Hepatocyte (in vitro differentiated cells): Measurements from ENCODE around the gene SPOCK3. TPM values are rescaled to one million over a fixed set of nuclear protein-coding genes. Genes with fewer than 3 reads are reported as not detected.

ENCODE experiments used
- DNase-seq: peaks from one replicate; pipeline ENCODE4 v3.0.0-alpha.2; 2016; ENCODE audit warnings: low spot score
- H2AFZ ChIP-seq: fragments of 200-600 bp; sonication (generic); 2 replicates; pipeline ENCODE4 v1.6.0; 2016; ENCODE audit warnings: antibody characterized with exemption, mild to moderate bottlenecking
- H3K27ac ChIP-seq: fragments of 200-600 bp; sonication (generic); 2 replicates; pipeline ENCODE4 v1.5.1; 2016; ENCODE audit warnings: mild to moderate bottlenecking
- H3K27me3 ChIP-seq: fragments of 200-600 bp; sonication (generic); 2 replicates; pipeline ENCODE4 v1.6.1; 2016
- H3K36me3 ChIP-seq: fragments of 200-600 bp; sonication (generic); replicated peaks from 2 replicates; pipeline ENCODE4 v1.5.1; 2016; ENCODE audit warnings: low read depth; ENCODE audit not compliant: insufficient read depth
- H3K4me1 ChIP-seq: fragments of 200-600 bp; sonication (generic); 2 replicates; pipeline ENCODE4 v1.5.1; 2016; ENCODE audit warnings: mild to moderate bottlenecking, moderate library complexity; ENCODE audit not compliant: insufficient read depth
- H3K4me2 ChIP-seq: fragments of 200-600 bp; sonication (generic); 2 replicates; pipeline ENCODE4 v1.6.0; 2016
- H3K4me3 ChIP-seq: fragments of 200-600 bp; sonication (generic); 2 replicates; pipeline ENCODE4 v1.5.1; 2016; ENCODE audit warnings: mild to moderate bottlenecking
- H3K79me2 ChIP-seq: fragments of 200-600 bp; sonication (generic); 2 replicates; pipeline ENCODE4 v1.6.0; 2017; ENCODE audit warnings: mild to moderate bottlenecking
- H3K9me2 ChIP-seq: fragments of 200-600 bp; sonication (generic); replicated peaks from 2 replicates; pipeline ENCODE4 v1.6.0; 2017; ENCODE audit warnings: mild to moderate bottlenecking; ENCODE audit not compliant: insufficient read depth
- H3K9me3 ChIP-seq: fragments of 200-600 bp; sonication (generic); 2 replicates; pipeline ENCODE4 v1.5.1; 2016; ENCODE audit warnings: low read depth, mild to moderate bottlenecking
- H4K20me1 ChIP-seq: fragments of 200-600 bp; sonication (generic); 2 replicates; pipeline ENCODE4 v1.6.0; 2016; ENCODE audit warnings: mild to moderate bottlenecking; ENCODE audit not compliant: insufficient read depth, poor library complexity, severe bottlenecking
- EZH2 ChIP-seq: fragments of 200-600 bp; sonication (generic); IDR thresholded peaks from 2 replicates; pipeline ENCODE4 v1.6.1; 2016; ENCODE audit warnings: antibody characterized with exemption, mild to moderate bottlenecking, borderline replicate concordance
- EZH2phosphoT487 ChIP-seq: fragments of 200-600 bp; sonication (generic); IDR thresholded peaks from one replicate; pipeline ENCODE4 v1.6.1; 2018; ENCODE audit warnings: antibody characterized with exemption, mild to moderate bottlenecking, low read depth, moderate library complexity; ENCODE audit not compliant: unreplicated experiment, severe bottlenecking
- WGBS: methylation state at CpG from one replicate; pipeline ENCODE4 v1.1.6; 2016; ENCODE audit warnings: low lambda C conversion rate; ENCODE audit errors: missing lambda C conversion rate; 5-methylcytosine and 5-hydroxymethylcytosine counted together
- polyA plus RNA-seq: library from polyadenylated mRNA; unstranded; fragments of >200 nt; fragmentation: Nextera tagmentation; extraction: Ambion mirVana; gene quantifications from 2 replicates; pipeline ENCODE4 v1.2.1, GENCODE V29; 2016
- total RNA-seq: library from RNA; depleted of rRNA; stranded (reverse); fragments of >200 nt; gene quantifications from 2 replicates; pipeline ENCODE4 v1.2.3, GENCODE V29; 2014
- TF ChIP-seq, protein P1 (sequence below): fragments of 200-600 bp; sonication (generic); IDR thresholded peaks from 2 replicates; pipeline ENCODE4 v1.5.1; 2016; ENCODE audit warnings: antibody characterized with exemption, mild to moderate bottlenecking; ENCODE audit not compliant: poor library complexity

Gene SPOCK3
- total and polyA plus RNA-seq, 2 experiments from 2014 or later, result 3.0 to 3.4 TPM

DNA sequence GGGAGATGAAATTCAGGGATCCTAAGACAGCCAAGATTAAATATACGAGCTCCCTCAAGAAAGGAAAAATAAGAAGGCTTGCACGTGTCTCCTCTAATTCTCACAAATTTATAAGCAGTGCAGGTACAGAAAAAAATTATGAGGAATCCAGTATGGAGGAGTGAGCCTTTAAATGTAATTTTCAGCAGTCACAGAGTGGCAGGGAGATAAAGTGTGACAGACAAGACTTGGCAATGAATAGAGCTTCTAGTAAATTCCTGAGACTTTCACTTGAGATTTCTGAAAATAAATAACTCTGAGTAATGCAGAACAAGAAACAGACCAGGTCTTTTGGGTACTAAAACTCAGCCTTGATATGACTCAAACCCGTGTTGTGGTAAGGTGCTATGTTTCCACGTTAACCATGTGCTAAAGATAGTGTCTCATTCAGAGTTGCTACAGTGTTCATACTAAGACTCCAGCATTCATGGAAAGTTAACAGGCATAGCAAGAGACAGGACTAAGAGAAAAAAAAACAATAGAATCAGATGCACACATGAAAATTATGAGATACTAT lies 119.8 kb downstream of the SPOCK3 start:
- Histone ChIP-seq H3K9me2 (no peaks in the 10 kb centered on the region), H3K36me3 (no peaks in the 10 kb centered on the region), H3K27ac (no peak overlapping the region), H3K4me2 (no peak overlapping the region), H3K4me1 (no peaks in the 10 kb centered on the region), H3K79me2 (no peaks in the 10 kb centered on the region), H2AFZ (no peak overlapping the region), H3K4me3 (no peak overlapping the region), H3K9me3 (no peaks in the 10 kb centered on the region), H3K27me3 (no peaks in the 10 kb centered on the region), H4K20me1 (no peaks in the 10 kb centered on the region)
- no peak for DNase-seq
- 57% methylated on average over 4 of the region's 4 CpGs for WGBS
- TF ChIP-seq EZH2 (no peak), EZH2phosphoT487 (no peak)
- TF ChIP-seq, protein P1, sequence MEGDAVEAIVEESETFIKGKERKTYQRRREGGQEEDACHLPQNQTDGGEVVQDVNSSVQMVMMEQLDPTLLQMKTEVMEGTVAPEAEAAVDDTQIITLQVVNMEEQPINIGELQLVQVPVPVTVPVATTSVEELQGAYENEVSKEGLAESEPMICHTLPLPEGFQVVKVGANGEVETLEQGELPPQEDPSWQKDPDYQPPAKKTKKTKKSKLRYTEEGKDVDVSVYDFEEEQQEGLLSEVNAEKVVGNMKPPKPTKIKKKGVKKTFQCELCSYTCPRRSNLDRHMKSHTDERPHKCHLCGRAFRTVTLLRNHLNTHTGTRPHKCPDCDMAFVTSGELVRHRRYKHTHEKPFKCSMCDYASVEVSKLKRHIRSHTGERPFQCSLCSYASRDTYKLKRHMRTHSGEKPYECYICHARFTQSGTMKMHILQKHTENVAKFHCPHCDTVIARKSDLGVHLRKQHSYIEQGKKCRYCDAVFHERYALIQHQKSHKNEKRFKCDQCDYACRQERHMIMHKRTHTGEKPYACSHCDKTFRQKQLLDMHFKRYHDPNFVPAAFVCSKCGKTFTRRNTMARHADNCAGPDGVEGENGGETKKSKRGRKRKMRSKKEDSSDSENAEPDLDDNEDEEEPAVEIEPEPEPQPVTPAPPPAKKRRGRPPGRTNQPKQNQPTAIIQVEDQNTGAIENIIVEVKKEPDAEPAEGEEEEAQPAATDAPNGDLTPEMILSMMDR, result no peak

DNA sequence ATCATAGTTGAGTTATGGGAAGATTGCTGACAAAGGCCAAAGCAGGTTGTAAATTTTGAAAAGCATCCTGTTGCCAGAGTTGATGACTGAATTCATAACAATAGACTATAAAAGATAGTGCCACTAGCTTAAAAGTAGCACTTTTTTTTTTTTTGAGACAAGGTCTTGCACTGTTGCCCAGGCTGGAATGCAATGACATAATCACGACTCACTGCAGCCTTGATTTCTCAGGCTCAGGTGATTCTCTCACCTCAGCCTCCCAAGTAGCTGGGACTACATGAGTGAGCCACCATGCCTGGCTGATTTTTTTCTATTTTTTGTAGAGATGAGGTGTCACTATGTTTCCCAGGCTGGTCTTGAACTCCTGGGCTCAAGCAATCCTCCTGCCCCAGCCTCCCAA lies 122.7 kb downstream of the SPOCK3 start:
- no peak for TF ChIP-seq EZH2phosphoT487
- TF ChIP-seq EZH2, result no peak
- TF ChIP-seq, protein P1, result no peak
- H3K9me3 ChIP-seq, result no peaks in the 10 kb centered on the region
- no peaks in the 10 kb centered on the region for H3K36me3 ChIP-seq
- H3K79me2 ChIP-seq, result no peaks in the 10 kb centered on the region
- no peaks in the 10 kb centered on the region for H3K9me2 ChIP-seq
- H3K4me2 ChIP-seq, result no peak overlapping the region
- no peak overlapping the region for H3K4me3 ChIP-seq
- no peaks in the 10 kb centered on the region for H4K20me1 ChIP-seq
- no peak overlapping the region for H3K27ac ChIP-seq
- no peak overlapping the region for H2AFZ ChIP-seq
- H3K4me1 ChIP-seq, result no peaks in the 10 kb centered on the region
- H3K27me3 ChIP-seq, result no peaks in the 10 kb centered on the region
- 82% methylated on average over 1 of the region's 1 CpG for WGBS
- DNase-seq, result no peak

- H3K79me2 ChIP-seq, result no peaks in the 10 kb centered on the region
- no peak overlapping the region for H2AFZ ChIP-seq
- no peaks in the 10 kb centered on the region for H3K27me3 ChIP-seq
- 59% methylated on average over 2 of the region's 2 CpGs for WGBS
- no peaks in the 10 kb centered on the region for H3K9me2 ChIP-seq
- H3K27ac ChIP-seq, result no peak overlapping the region
- H3K36me3 ChIP-seq, result no peaks in the 10 kb centered on the region
- no peaks in the 10 kb centered on the region for H3K9me3 ChIP-seq
- no peaks in the 10 kb centered on the region for H4K20me1 ChIP-seq
- H3K4me3 ChIP-seq, result no peak overlapping the region
- TF ChIP-seq EZH2phosphoT487 (no peak), EZH2 (no peak)
- TF ChIP-seq, protein P1, result no peak
- no peak overlapping the region for H3K4me2 ChIP-seq
- no peak for DNase-seq
- H3K4me1 ChIP-seq, result no peaks in the 10 kb centered on the region
Measured at GRCh38 chr4:167111092-167111491, 123.2 kb downstream of the SPOCK3 start.

- DNase-seq, result no peak
- Histone ChIP-seq H3K4me1 (no peaks in the 10 kb centered on the region), H3K27me3 (no peaks in the 10 kb centered on the region), H3K9me2 (no peaks in the 10 kb centered on the region), H3K79me2 (no peaks in the 10 kb centered on the region), H3K9me3 (no peaks in the 10 kb centered on the region), H4K20me1 (no peaks in the 10 kb centered on the region), H2AFZ (no peak overlapping the region), H3K27ac (no peak overlapping the region), H3K4me3 (no peak overlapping the region), H3K36me3 (no peaks in the 10 kb centered on the region), H3K4me2 (no peak overlapping the region)
- WGBS, result 86% methylated on average over 3 of the region's 3 CpGs
- TF ChIP-seq EZH2phosphoT487 (no peak), EZH2 (no peak)
- TF ChIP-seq, protein P1, result no peak
Measured at GRCh38 chr4:167109859-167110258, 124.4 kb downstream of the SPOCK3 start.
